B cell (primary cell): ENCODE results near the gene FEM1C. TPM values are rescaled to one million over a fixed set of nuclear protein-coding genes. Genes with fewer than 3 reads are reported as not detected.

Experiments used
- ATAC-seq: fragments of 200-7000 bp; cut with Tn5 transposase; one replicate; pipeline ENCODE4 v1.10.0; 2021; ENCODE audit warnings: low read depth, mild to moderate bottlenecking, moderate number of reproducible peaks, moderate library complexity
- CTCF ChIA-PET: fragments of 350-600 bp; sonication (Branson Sonifier 250); formaldehyde crosslinking; loops from one replicate; lab custom pipeline; 2021; ENCODE audit warnings: antibody characterized with exemption, inconsistent platforms; lab: Charles Lee
- POLR2A ChIA-PET: fragments of 350-600 bp; sonication (Branson Sonifier 250); formaldehyde crosslinking; loops from one replicate; lab custom pipeline; 2021; ENCODE audit warnings: antibody characterized with exemption; lab: Charles Lee
- DNase-seq: peaks from one replicate; pipeline ENCODE4 v3.0.0; 2013
- H2AFZ ChIP-seq: 2 replicates; pipeline ENCODE4 v1.6.1; 2012; ENCODE audit warnings: mild to moderate bottlenecking, low read depth, low read length; ENCODE audit not compliant: insufficient read depth, poor library complexity, severe bottlenecking
- H3K27ac ChIP-seq, 2 donors: 1 replicate in 1 of 2; 2 replicates in 1 of 2; pipeline ENCODE4 v1.5.1; 2012 to 2013; ENCODE audit warnings: low read length in 2 of 2, mild to moderate bottlenecking in 2 of 2, moderate library complexity in 1 of 2
- H3K27me3 ChIP-seq, 4 experiments: fragments of 200-600 bp in 1 of 4; sonication (generic) in 1 of 4; replicated peaks in 1 of 4; 1 replicate in 2 of 4; 2 replicates in 2 of 4; pipeline versions ENCODE4 v1.6.1 to v1.7.0; 2013 to 2016; ENCODE audit warnings: low read length in 3 of 4, mild to moderate bottlenecking in 2 of 4, mixed read lengths in 1 of 4, moderate library complexity in 1 of 4; ENCODE audit not compliant: insufficient read depth in 4 of 4, control insufficient read depth in 3 of 4; ENCODE audit errors: control extremely low read depth in 1 of 4
- H3K36me3 ChIP-seq, 2 experiments: replicated peaks in 1 of 2; 1 replicate in 1 of 2; 2 replicates in 1 of 2; pipeline versions ENCODE4 v1.6.1 to v1.7.1; 2013; ENCODE audit warnings: low read length in 1 of 2; ENCODE audit not compliant: insufficient read depth in 2 of 2, control insufficient read depth in 1 of 2; ENCODE audit errors: control extremely low read depth in 1 of 2, extremely low read depth in 1 of 2
- H3K4me1 ChIP-seq, 2 donors: fragments of 200-600 bp in 1 of 2; sonication (generic) in 1 of 2; 1 replicate in 1 of 2; 2 replicates in 1 of 2; pipeline versions ENCODE4 v1.5.1 to v1.6.1; 2013 to 2017; ENCODE audit warnings: low read length in 2 of 2; ENCODE audit not compliant: control insufficient read depth in 2 of 2, insufficient read depth in 2 of 2
- H3K4me2 ChIP-seq: replicated peaks from 2 replicates; pipeline ENCODE3; 2012; ENCODE audit warnings: mild to moderate bottlenecking, low read depth, low read length; ENCODE audit not compliant: poor library complexity, severe bottlenecking
- H3K4me3 ChIP-seq, 5 experiments: fragments of 200-600 bp in 1 of 5; sonication (generic) in 1 of 5; 1 replicate in 3 of 5; 2 replicates in 2 of 5; pipeline versions ENCODE4 v1.5.1 to v1.7.0; 2011 to 2016; ENCODE audit warnings: low read length in 4 of 5, mild to moderate bottlenecking in 4 of 5, low read depth in 2 of 5, control low read depth in 1 of 5, moderate library complexity in 1 of 5; ENCODE audit not compliant: insufficient read depth in 1 of 5; ENCODE audit errors: control extremely low read depth in 1 of 5, extremely low read depth in 1 of 5
- H3K79me2 ChIP-seq: fragments of 200-600 bp; sonication (generic); one replicate; pipeline ENCODE4 v1.6.0; 2016; ENCODE audit warnings: low read length; ENCODE audit not compliant: control insufficient read depth, insufficient read depth
- H3K9ac ChIP-seq: fragments of 200-600 bp; sonication (generic); 2 replicates; pipeline ENCODE4 v1.6.1; 2017; ENCODE audit warnings: mild to moderate bottlenecking, low read length, moderate library complexity
- H3K9me3 ChIP-seq, 3 donors: one replicate each; pipeline versions ENCODE4 v1.6.1 to v1.7.1; 2013; ENCODE audit warnings: low read length in 2 of 3; ENCODE audit not compliant: control insufficient read depth in 2 of 3, insufficient read depth in 1 of 3; ENCODE audit errors: control extremely low read depth in 1 of 3
- H4K20me1 ChIP-seq: 2 replicates; pipeline ENCODE4 v1.6.0; 2012; ENCODE audit warnings: mild to moderate bottlenecking, low read length; ENCODE audit not compliant: insufficient read depth, control insufficient read depth, poor library complexity, severe bottlenecking
- H3K27ac Mint-ChIP-seq: one replicate; pipeline ENCODE4 v1.8.0; 2021; ENCODE audit warnings: mixed read lengths
- H3K27me3 Mint-ChIP-seq: one replicate; pipeline ENCODE4 v1.8.0; 2021; ENCODE audit warnings: mixed read lengths
- H3K4me1 Mint-ChIP-seq: one replicate; pipeline ENCODE4 v1.8.0; 2021; ENCODE audit warnings: mixed read lengths
- H3K4me3 Mint-ChIP-seq: one replicate; pipeline ENCODE4 v1.8.0; 2021; ENCODE audit warnings: mixed read lengths
- H3K9me3 Mint-ChIP-seq: one replicate; pipeline ENCODE4 v1.8.0; 2022; ENCODE audit warnings: mixed read lengths; ENCODE audit not compliant: insufficient read depth
- CTCF ChIP-seq: fragments of 200-600 bp; IDR thresholded peaks from one replicate; pipeline ENCODE4 v1.8.0; 2022; ENCODE audit warnings: antibody characterized with exemption, mild to moderate bottlenecking
- EZH2 ChIP-seq: IDR thresholded peaks from 2 replicates; pipeline ENCODE4 v1.6.1; 2012; ENCODE audit warnings: borderline replicate concordance, low read depth, mild to moderate bottlenecking, moderate library complexity, low read length; ENCODE audit not compliant: insufficient read depth, poor library complexity, severe bottlenecking
- WGBS: methylation state at CpG from one replicate; pipeline ENCODE4 v1.1.5; 2013; ENCODE audit warnings: missing lambda C conversion rate; ENCODE audit not compliant: insufficient coverage; 5-methylcytosine and 5-hydroxymethylcytosine counted together
- intact Hi-C: fragments of 100-400 bp; cut with micrococcal nuclease; formaldehyde crosslinking; loops from one replicate; pipeline ENCODE4 v1.10.0; 2022
- polyA plus RNA-seq: library from polyadenylated mRNA; depleted of rRNA; stranded (reverse); fragments of >200 nt; gene quantifications from 2 replicates; pipeline ENCODE4 v1.2.3, GENCODE V29; 2012
- total RNA-seq, 2 donors: library from RNA; stranded (reverse); fragments of 120-200 nt in 1 of 2; gene quantifications; 1 replicate in 1 of 2; 2 replicates in 1 of 2; pipeline versions ENCODE4 v1.2.3 to v1.2.4, GENCODE V29; 2013 to 2022

Gene FEM1C
- total and polyA plus RNA-seq, 2 donors (not counting 1 experiment from before 2014, with no cell fraction given): 14.9 to 18.7 TPM

DNA sequence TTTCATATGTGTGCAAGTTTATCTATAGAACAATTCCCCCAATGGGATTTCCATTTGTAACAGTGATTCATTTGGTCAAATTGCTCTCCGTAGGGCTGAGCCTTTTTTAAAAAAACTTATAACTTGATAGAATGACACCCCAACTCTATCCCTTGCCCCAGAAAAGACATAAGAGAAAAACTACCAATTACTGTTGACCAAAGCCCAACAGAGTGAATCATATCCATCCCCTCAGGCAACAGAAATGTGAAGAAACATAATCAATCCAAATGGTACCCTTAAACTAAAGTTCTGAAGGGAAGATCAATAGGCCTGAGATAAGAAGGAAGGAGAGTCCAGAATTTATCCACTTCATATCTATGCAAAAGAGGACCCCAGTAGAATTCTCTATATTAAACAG, 39.9 kb upstream of the FEM1C start:
- H3K9me3 ChIP-seq: no peaks in the 10 kb centered on the region
- H3K4me3 ChIP-seq: no peak overlapping the region
- H3K4me3 Mint-ChIP-seq: no peak overlapping the region
- H3K4me1 Mint-ChIP-seq: peaks cover 15% of the 10 kb centered on the region
- ChIA-PET CTCF (interaction anchor here (0.8 to 5.4 kb wide), 5 partner anchors 9 to 279 kb away, joined by 3 to 46 read pairs (median 4); no protein-coding TSS in a partner anchor), POLR2A (no interaction called here)
- no peak overlapping the region for H3K4me2 ChIP-seq
- peaks cover 21% of the 10 kb centered on the region for H3K79me2 ChIP-seq
- H3K27ac ChIP-seq: no peak overlapping the region
- no peaks in the 10 kb centered on the region for H3K36me3 ChIP-seq
- TF ChIP-seq EZH2 (no peak), CTCF (no peak)
- WGBS: no CpG with 5 or more reads among the region's 1 CpG
- intact Hi-C loops: no loop called here
- H4K20me1 ChIP-seq: peaks cover 12% of the 10 kb centered on the region
- H3K27me3 Mint-ChIP-seq: no peaks in the 10 kb centered on the region
- H2AFZ ChIP-seq: no peak overlapping the region
- H3K9ac ChIP-seq: no peak overlapping the region
- no peak overlapping the region for H3K27ac Mint-ChIP-seq
- no peaks in the 10 kb centered on the region for H3K9me3 Mint-ChIP-seq
- H3K4me1 ChIP-seq: peaks cover 5 to 9% of the 10 kb centered on the region in 2 donors
- H3K27me3 ChIP-seq: no peaks in the 10 kb centered on the region
- DNase-seq (no peak), ATAC-seq (no peak)

GRCh38 chr5:115583474-115583873, 38.9 kb upstream of the FEM1C start:
- ChIA-PET POLR2A (no interaction called here), CTCF (interaction anchor here (1.9 to 5.4 kb wide), 2 partner anchors 275 to 278 kb away, joined by 4 to 46 read pairs; no protein-coding TSS in a partner anchor)
- no peak for TF ChIP-seq EZH2
- TF ChIP-seq CTCF: no peak
- Histone ChIP-seq H2AFZ (no peak overlapping the region), H3K79me2 (peaks cover 21% of the 10 kb centered on the region), H3K4me3 (no peak overlapping the region), H3K36me3 (no peaks in the 10 kb centered on the region), H3K27me3 (no peaks in the 10 kb centered on the region), H4K20me1 (peaks cover 12% of the 10 kb centered on the region), H3K27ac (no peak overlapping the region), H3K9ac (no peak overlapping the region), H3K4me1 (peaks cover 15 to 17% of the 10 kb centered on the region in 2 donors), H3K4me2 (no peak overlapping the region), H3K9me3 (no peaks in the 10 kb centered on the region)
- no peak for DNase-seq
- Mint-ChIP-seq H3K4me1 (peaks cover 24% of the 10 kb centered on the region), H3K4me3 (no peak overlapping the region), H3K9me3 (no peaks in the 10 kb centered on the region), H3K27me3 (no peaks in the 10 kb centered on the region), H3K27ac (no peak overlapping the region)
- WGBS: no CpG with 5 or more reads among the region's 3 CpGs
- ATAC-seq: no peak
- intact Hi-C loops: no loop called here
